Activated CD8-positive, alpha-beta memory T cell treated with anti-CD3 and anti-CD28 coated beads, Interleukin-2, amount 50 U/mL, for 1 hour (primary cell): Measurements from ENCODE around the gene ZFP92.

ENCODE experiments used
- DNase-seq: peaks from one replicate; pipeline ENCODE4 v3.0.0-alpha.2; 2020; ENCODE audit errors: extremely low read depth

The ZFP92 gene

GRCh38 chrX:153408871-153409351, 2.4 kb upstream of the ZFP92 start:
- no peak for DNase-seq

- DNase-seq: no peak
Measured at GRCh38 chrX:153409414-153410101, 1.7 kb upstream of the ZFP92 start.

- no peak for DNase-seq
Measured at GRCh38 chrX:153410373-153410772, 899 bp upstream of the ZFP92 start.

GRCh38 chrX:153410888-153411254, 401 bp upstream of the ZFP92 start:
- DNase-seq: no peak

- DNase-seq: no peak
Measured at GRCh38 chrX:153411988-153412574, 809 bp downstream of the ZFP92 start.

GRCh38 chrX:153412746-153413720, 1.8 kb downstream of the ZFP92 start:
- no peak for DNase-seq

- DNase-seq: no peak
Measured at GRCh38 chrX:153413731-153414130, 2.5 kb downstream of the ZFP92 start.

GRCh38 chrX:153414856-153415510, 3.7 kb downstream of the ZFP92 start:
- no peak for DNase-seq

GRCh38 chrX:153416781-153417450, 5.6 kb downstream of the ZFP92 start:
- no peak for DNase-seq

GRCh38 chrX:153417637-153418036, 6.4 kb downstream of the ZFP92 start:
- no peak for DNase-seq

GRCh38 chrX:153420851-153421599, 9.8 kb downstream of the ZFP92 start:
- no peak for DNase-seq

- no peak for DNase-seq
Measured at GRCh38 chrX:153421856-153422255, 10.6 kb downstream of the ZFP92 start.

GRCh38 chrX:153423652-153424051, 12.4 kb downstream of the ZFP92 start:
- no peak for DNase-seq

- no peak for DNase-seq
Measured at GRCh38 chrX:153426204-153426603, 14.9 kb downstream of the ZFP92 start.

GRCh38 chrX:153430796-153431195, 19.5 kb downstream of the ZFP92 start:
- DNase-seq: no peak

GRCh38 chrX:153433161-153433680, 21.9 kb downstream of the ZFP92 start:
- no peak for DNase-seq

- no peak for DNase-seq
Measured at GRCh38 chrX:153433781-153434285, 22.6 kb downstream of the ZFP92 start.

GRCh38 chrX:153434801-153435200, 23.5 kb downstream of the ZFP92 start:
- DNase-seq: no peak

GRCh38 chrX:153435845-153436244, 24.6 kb downstream of the ZFP92 start:
- no peak for DNase-seq

GRCh38 chrX:153438532-153438931, 27.3 kb downstream of the ZFP92 start:
- no peak for DNase-seq
